Mesenchymal stem cell (in vitro differentiated cells and primary cell): ENCODE measurements around the gene NOP14.

Experiments used
- DNase-seq: peaks from one replicate; pipeline ENCODE4 v3.0.0-alpha.2; 2013
- H2AFZ ChIP-seq: one replicate; pipeline ENCODE4 v1.6.1; 2013; ENCODE audit warnings: low read depth, mild to moderate bottlenecking, control low read depth, inconsistent platforms, low read length, moderate library complexity
- H2AK5ac ChIP-seq: 2 replicates; pipeline ENCODE4 v1.6.1; 2013; ENCODE audit warnings: low read length, moderate library complexity, mild to moderate bottlenecking, inconsistent platforms; ENCODE audit not compliant: severe bottlenecking
- H2BK120ac ChIP-seq: one replicate; pipeline ENCODE4 v1.6.1; 2013; ENCODE audit warnings: low read depth, mild to moderate bottlenecking, inconsistent platforms, low read length, moderate library complexity
- H2BK12ac ChIP-seq, 2 experiments: one replicate each; pipeline ENCODE4 v1.6.1; 2013; ENCODE audit warnings: inconsistent platforms in 2 of 2, low read length in 2 of 2, mild to moderate bottlenecking in 2 of 2, moderate library complexity in 2 of 2, control low read depth in 1 of 2
- H2BK15ac ChIP-seq: one replicate; pipeline ENCODE4 v1.6.1; 2013; ENCODE audit warnings: mild to moderate bottlenecking, low read depth, inconsistent platforms; ENCODE audit not compliant: poor library complexity, severe bottlenecking
- H2BK5ac ChIP-seq: 2 replicates; pipeline ENCODE4 v1.6.1; 2013; ENCODE audit warnings: low read depth, mild to moderate bottlenecking, low read length, control low read depth, inconsistent platforms; ENCODE audit not compliant: poor library complexity, severe bottlenecking
- H3K14ac ChIP-seq, 2 experiments: one replicate each; pipeline ENCODE4 v1.6.1; 2013; ENCODE audit warnings: inconsistent platforms in 2 of 2, low read length in 2 of 2, control low read depth in 1 of 2, mild to moderate bottlenecking in 1 of 2, moderate library complexity in 1 of 2
- H3K18ac ChIP-seq, 2 experiments: one replicate each; pipeline ENCODE4 v1.6.1; 2013; ENCODE audit warnings: inconsistent platforms in 2 of 2, low read length in 2 of 2, control low read depth in 1 of 2, low read depth in 1 of 2, mild to moderate bottlenecking in 1 of 2
- H3K23ac ChIP-seq, 2 experiments: one replicate each; pipeline ENCODE4 v1.6.1; 2013; ENCODE audit warnings: inconsistent platforms in 2 of 2, low read length in 2 of 2, mild to moderate bottlenecking in 2 of 2, moderate library complexity in 2 of 2, control low read depth in 1 of 2
- H3K27ac ChIP-seq: 2 replicates; pipeline ENCODE4 v1.5.1; 2013; ENCODE audit warnings: mild to moderate bottlenecking, moderate library complexity, low read length, control low read depth, inconsistent platforms; ENCODE audit not compliant: poor library complexity, severe bottlenecking
- H3K27me3 ChIP-seq, 2 experiments: 2 replicates each; pipeline versions ENCODE4 v1.6.1 to v1.7.0; 2013; ENCODE audit warnings: low read length in 2 of 2, mild to moderate bottlenecking in 2 of 2, moderate library complexity in 2 of 2, control low read depth in 1 of 2, inconsistent platforms in 1 of 2; ENCODE audit not compliant: control insufficient read depth in 1 of 2, insufficient read depth in 1 of 2
- H3K36me3 ChIP-seq, 2 experiments: 2 replicates each; pipeline versions ENCODE4 v1.6.1 to v1.7.0; 2013; ENCODE audit warnings: low read length in 2 of 2, control low read depth in 1 of 2, inconsistent platforms in 1 of 2, low read depth in 1 of 2, mild to moderate bottlenecking in 1 of 2; ENCODE audit not compliant: insufficient read depth in 2 of 2, control insufficient read depth in 1 of 2
- H3K4ac ChIP-seq, 2 experiments: one replicate each; pipeline ENCODE4 v1.6.1; 2013; ENCODE audit warnings: inconsistent platforms in 2 of 2, low read length in 2 of 2, mild to moderate bottlenecking in 2 of 2, moderate library complexity in 2 of 2, control low read depth in 1 of 2, low read depth in 1 of 2
- H3K4me1 ChIP-seq: 2 replicates; pipeline ENCODE4 v1.6.1; 2013; ENCODE audit warnings: low read depth, low read length, control low read depth; ENCODE audit not compliant: control insufficient read depth, insufficient read depth
- H3K4me2 ChIP-seq: 2 replicates; pipeline ENCODE4 v1.6.1; 2013; ENCODE audit warnings: low read length, mild to moderate bottlenecking, inconsistent platforms; ENCODE audit not compliant: poor library complexity, severe bottlenecking
- H3K4me3 ChIP-seq, 2 experiments: 2 replicates each; pipeline versions ENCODE4 v1.5.1 to v1.7.0; 2013; ENCODE audit warnings: low read length in 2 of 2, mild to moderate bottlenecking in 2 of 2, control low read depth in 1 of 2, low read depth in 1 of 2; ENCODE audit not compliant: insufficient read depth in 1 of 2
- H3K79me1 ChIP-seq: replicated peaks from 2 replicates; pipeline ENCODE4 v1.6.1; 2013; ENCODE audit warnings: mild to moderate bottlenecking, control low read depth, low read length, inconsistent platforms; ENCODE audit not compliant: poor library complexity, severe bottlenecking
- H3K9ac ChIP-seq: 2 replicates; pipeline ENCODE4 v1.7.0; 2013; ENCODE audit warnings: mild to moderate bottlenecking, low read length, moderate library complexity
- H3K9me3 ChIP-seq: 2 replicates; pipeline ENCODE4 v1.7.0; 2013; ENCODE audit warnings: mild to moderate bottlenecking, low read length; ENCODE audit not compliant: control insufficient read depth
- H4K8ac ChIP-seq: one replicate; pipeline ENCODE4 v1.6.1; 2013; ENCODE audit warnings: inconsistent platforms, mild to moderate bottlenecking, low read length, moderate library complexity
- H4K91ac ChIP-seq: one replicate; pipeline ENCODE4 v1.6.1; 2013; ENCODE audit warnings: mild to moderate bottlenecking, low read length, inconsistent platforms
- WGBS: methylation state at CpG from one replicate; pipeline ENCODE4 v1.1.7; 2013; ENCODE audit warnings: mixed read lengths; 5-methylcytosine and 5-hydroxymethylcytosine counted together

Gene NOP14

DNA sequence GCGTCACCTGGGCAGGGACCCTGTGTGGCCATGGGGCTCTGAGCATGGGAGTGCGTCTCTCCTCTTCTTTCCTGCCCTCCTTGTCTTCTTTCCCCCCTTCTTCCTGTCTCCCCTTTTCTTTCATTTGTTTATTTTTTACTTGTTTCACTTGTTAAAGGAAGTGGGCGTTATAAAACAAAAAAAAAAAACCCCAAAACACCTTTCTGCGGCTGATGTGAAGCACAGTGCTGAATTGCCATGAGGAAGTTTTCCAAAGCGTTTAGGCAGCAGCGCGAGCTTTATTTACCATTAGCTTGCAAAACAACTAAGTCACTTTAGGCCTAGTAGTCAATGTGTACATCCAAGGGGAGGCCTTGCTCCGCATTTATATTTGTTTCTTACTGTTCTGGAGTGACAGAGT is 57.0 kb downstream of the NOP14 start:
- no peak overlapping the region for H2BK15ac ChIP-seq
- H3K23ac ChIP-seq: no peak overlapping the region
- peaks cover 67 to 92% of the 10 kb centered on the region in 2 experiments for H3K36me3 ChIP-seq
- no peak overlapping the region for H2AFZ ChIP-seq
- no peak overlapping the region for H2BK5ac ChIP-seq
- H3K27me3 ChIP-seq: no peaks in the 10 kb centered on the region
- H3K4ac ChIP-seq: no peak overlapping the region
- no peak overlapping the region for H4K91ac ChIP-seq
- no peaks in the 10 kb centered on the region for H3K9me3 ChIP-seq
- no peak for DNase-seq
- no peak overlapping the region for H3K14ac ChIP-seq
- no peak overlapping the region for H2BK120ac ChIP-seq
- H3K18ac ChIP-seq: no peak overlapping the region
- H4K8ac ChIP-seq: no peak overlapping the region
- no peak overlapping the region for H3K9ac ChIP-seq
- no peak overlapping the region for H2AK5ac ChIP-seq
- H3K4me2 ChIP-seq: no peak overlapping the region
- no peak overlapping the region for H3K27ac ChIP-seq
- no peak overlapping the region for H2BK12ac ChIP-seq
- over 99% methylated on average over 7 of the region's 8 CpGs for WGBS
- H3K79me1 ChIP-seq: peaks cover 52% of the 10 kb centered on the region
- no peak overlapping the region for H3K4me3 ChIP-seq
- no peaks in the 10 kb centered on the region for H3K4me1 ChIP-seq

DNA sequence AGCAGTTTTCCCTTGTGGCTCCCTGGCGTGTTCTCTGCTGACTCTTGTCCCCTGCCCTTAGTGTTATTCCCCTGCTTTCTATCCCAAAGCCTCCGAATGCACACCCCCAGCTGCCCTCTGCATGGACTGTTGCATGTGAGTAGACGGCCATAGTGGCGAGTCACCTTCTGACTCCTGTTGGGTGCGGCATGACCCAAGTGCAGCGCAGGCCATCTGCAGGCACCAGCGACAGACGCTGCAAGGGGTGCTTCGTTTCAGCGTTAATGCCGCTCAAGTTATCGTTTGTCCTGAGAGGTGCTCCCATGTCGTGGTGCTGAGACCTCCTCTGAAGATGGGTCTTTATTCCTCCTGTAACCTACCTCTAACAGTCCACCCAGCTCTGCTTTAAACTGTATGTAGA is 57.7 kb downstream of the NOP14 start:
- no peak overlapping the region for H2BK15ac ChIP-seq
- H2AK5ac ChIP-seq: no peak overlapping the region
- peaks cover 67 to 93% of the 10 kb centered on the region in 2 experiments for H3K36me3 ChIP-seq
- H2BK12ac ChIP-seq: no peak overlapping the region
- no peak overlapping the region for H3K14ac ChIP-seq
- peak overlapping the region; percentile 11 for H4K91ac ChIP-seq
- H3K79me1 ChIP-seq: peaks cover 50% of the 10 kb centered on the region
- no peak overlapping the region for H3K4me2 ChIP-seq
- no peaks in the 10 kb centered on the region for H3K4me1 ChIP-seq
- no peak overlapping the region for H2BK120ac ChIP-seq
- H3K23ac ChIP-seq: no peak overlapping the region
- WGBS: 98% methylated on average over 13 of the region's 13 CpGs
- no peak overlapping the region for H3K4ac ChIP-seq
- peak overlapping the region; percentile 56 for H4K8ac ChIP-seq
- no peak overlapping the region for H3K9ac ChIP-seq
- no peaks in the 10 kb centered on the region for H3K27me3 ChIP-seq
- H3K18ac ChIP-seq: no peak overlapping the region
- DNase-seq: no peak
- no peak overlapping the region for H3K27ac ChIP-seq
- no peak overlapping the region for H3K4me3 ChIP-seq
- no peaks in the 10 kb centered on the region for H3K9me3 ChIP-seq
- H2AFZ ChIP-seq: no peak overlapping the region
- H2BK5ac ChIP-seq: no peak overlapping the region

DNA sequence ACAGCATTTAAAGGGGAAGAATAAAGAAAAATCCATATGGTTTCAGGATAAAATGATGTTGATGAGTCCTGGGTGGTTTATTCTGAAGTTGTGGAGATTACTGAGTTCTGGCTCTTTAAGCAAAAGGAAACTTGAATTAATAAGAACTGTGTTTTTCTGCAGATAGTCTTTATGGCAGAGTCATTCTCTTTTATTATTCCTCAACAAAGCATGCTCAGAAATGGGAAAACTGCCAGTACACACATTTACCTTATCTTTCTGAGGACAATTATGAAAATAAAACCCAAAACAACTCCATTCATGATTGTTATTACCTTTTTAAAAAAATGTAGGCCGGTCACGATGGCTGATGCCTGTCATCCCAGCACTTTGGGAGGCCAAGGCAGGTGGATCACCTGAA is 61.1 kb downstream of the NOP14 start:
- no peak overlapping the region for H3K9ac ChIP-seq
- no peaks in the 10 kb centered on the region for H3K4me1 ChIP-seq
- H3K36me3 ChIP-seq: peaks cover 65 to 91% of the 10 kb centered on the region in 2 experiments
- no peak overlapping the region for H4K8ac ChIP-seq
- no peak overlapping the region for H4K91ac ChIP-seq
- no peak overlapping the region for H3K18ac ChIP-seq
- no peak overlapping the region for H2AFZ ChIP-seq
- no peak overlapping the region for H2AK5ac ChIP-seq
- H3K4ac ChIP-seq: no peak overlapping the region
- no peak overlapping the region for H3K4me2 ChIP-seq
- no peak for DNase-seq
- H3K23ac ChIP-seq: no peak overlapping the region
- no peak overlapping the region for H3K27ac ChIP-seq
- no peak overlapping the region for H2BK15ac ChIP-seq
- no peak overlapping the region for H2BK120ac ChIP-seq
- no peaks in the 10 kb centered on the region for H3K27me3 ChIP-seq
- H2BK12ac ChIP-seq: no peak overlapping the region
- 86% methylated on average over 2 of the region's 2 CpGs for WGBS
- H3K4me3 ChIP-seq: no peak overlapping the region
- H3K9me3 ChIP-seq: no peaks in the 10 kb centered on the region
- H3K79me1 ChIP-seq: peaks cover 49% of the 10 kb centered on the region
- H3K14ac ChIP-seq: no peak overlapping the region
- H2BK5ac ChIP-seq: no peak overlapping the region

- WGBS: 98% methylated on average over 3 of the region's 3 CpGs
- no peaks in the 10 kb centered on the region for H3K4me1 ChIP-seq
- no peak overlapping the region for H2AK5ac ChIP-seq
- no peak overlapping the region for H3K4me2 ChIP-seq
- H3K9me3 ChIP-seq: no peaks in the 10 kb centered on the region
- H4K91ac ChIP-seq: peak overlapping the region; percentile 62
- no peak overlapping the region for H3K4ac ChIP-seq
- H3K9ac ChIP-seq: no peak overlapping the region
- DNase-seq: no peak
- no peak overlapping the region for H2BK12ac ChIP-seq
- H3K27ac ChIP-seq: no peak overlapping the region
- H3K4me3 ChIP-seq: no peak overlapping the region
- no peak overlapping the region for H3K18ac ChIP-seq
- H2BK15ac ChIP-seq: peak overlapping the region; percentile 0
- H2AFZ ChIP-seq: no peak overlapping the region
- H2BK120ac ChIP-seq: no peak overlapping the region
- H3K27me3 ChIP-seq: no peaks in the 10 kb centered on the region
- peaks cover 65 to 91% of the 10 kb centered on the region in 2 experiments for H3K36me3 ChIP-seq
- H3K79me1 ChIP-seq: peaks cover 50% of the 10 kb centered on the region
- no peak overlapping the region for H4K8ac ChIP-seq
- no peak overlapping the region for H2BK5ac ChIP-seq
- H3K23ac ChIP-seq: no peak overlapping the region
- H3K14ac ChIP-seq: no peak overlapping the region
Measured at GRCh38 chr4:2901186-2901585, 62.0 kb downstream of the NOP14 start.
